ENCODE data around the gene ATP9A. TPM values are rescaled to one million over a fixed set of nuclear protein-coding genes. Genes with fewer than 3 reads are reported as not detected.

ATP9A gene
- polyA plus RNA-seq, 1 of the 3 experiments (the other 2 are of a cell fraction) = 11.0 TPM

DNA sequence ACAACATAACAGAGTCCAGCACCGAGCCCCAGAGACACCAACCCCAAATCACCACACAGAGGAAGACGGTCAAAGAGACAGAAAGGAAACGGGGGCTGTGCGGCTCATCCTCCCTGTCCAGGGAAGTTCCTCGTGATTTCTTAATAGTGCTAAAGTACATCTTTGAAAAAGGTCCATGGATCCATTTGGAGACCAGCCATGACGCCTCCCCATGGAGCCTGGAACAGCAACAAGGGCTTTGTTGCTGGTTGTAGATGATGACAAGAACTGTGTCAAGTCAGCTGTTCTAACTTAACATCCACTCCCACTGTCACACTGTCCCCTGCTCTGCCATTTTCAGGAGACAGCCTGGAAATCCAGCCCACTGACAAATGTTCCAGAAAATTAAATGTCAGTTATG lies 99.7 kb downstream of the ATP9A start:
- H3K4me2 ChIP-seq = no peak overlapping the region
- no peaks in the 10 kb centered on the region for H4K20me1 ChIP-seq (ENCODE audit: insufficient read depth)
- TF ChIP-seq, protein P1, sequence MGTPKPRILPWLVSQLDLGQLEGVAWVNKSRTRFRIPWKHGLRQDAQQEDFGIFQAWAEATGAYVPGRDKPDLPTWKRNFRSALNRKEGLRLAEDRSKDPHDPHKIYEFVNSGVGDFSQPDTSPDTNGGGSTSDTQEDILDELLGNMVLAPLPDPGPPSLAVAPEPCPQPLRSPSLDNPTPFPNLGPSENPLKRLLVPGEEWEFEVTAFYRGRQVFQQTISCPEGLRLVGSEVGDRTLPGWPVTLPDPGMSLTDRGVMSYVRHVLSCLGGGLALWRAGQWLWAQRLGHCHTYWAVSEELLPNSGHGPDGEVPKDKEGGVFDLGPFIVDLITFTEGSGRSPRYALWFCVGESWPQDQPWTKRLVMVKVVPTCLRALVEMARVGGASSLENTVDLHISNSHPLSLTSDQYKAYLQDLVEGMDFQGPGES (IDR thresholded peaks at IDR 0.05; ENCODE audit: low read depth, low read length) = no peak
- TF ChIP-seq CHD2 (IDR thresholded peaks at IDR 0.05; ENCODE audit: low read length, partially characterized antibody) = no peak
- no peak for TF ChIP-seq EZH2phosphoT487 (IDR thresholded peaks at IDR 0.05; ENCODE audit: borderline replicate concordance, low read depth)
- no peak for TF ChIP-seq RAD21 (IDR thresholded peaks at IDR 0.05; ENCODE audit: low read length)
- no peaks in the 10 kb centered on the region for H3K9me2 ChIP-seq
- WGBS (ENCODE audit: low lambda C conversion rate) = 91% methylated on average over 6 of the region's 6 CpGs
- CTCF ChIA-PET = no interaction called here
- H3K79me2 ChIP-seq (ENCODE audit: insufficient read depth) = no peaks in the 10 kb centered on the region
- H3K4me3 ChIP-seq (ENCODE audit: low read depth in 2 of 2, low read length in 1 of 2) = no peak overlapping the region
- DNase-seq = no peak
- no peak overlapping the region for H2AFZ ChIP-seq (ENCODE audit: low read depth)
- H3F3A ChIP-seq (replicated peaks; ENCODE audit: insufficient read depth) = no peaks in the 10 kb centered on the region
- no peaks in the 10 kb centered on the region for H3K9me3 ChIP-seq
- no peak overlapping the region for H3K27ac ChIP-seq (ENCODE audit: low read depth in 2 of 2, low read length in 1 of 2)
- no peaks in the 10 kb centered on the region for H3K27me3 ChIP-seq (ENCODE audit: insufficient read depth)
- H3K36me3 ChIP-seq (replicated peaks in 1 of 2; ENCODE audit: control insufficient read depth in 1 of 2, insufficient read depth in 2 of 2, low read length in 1 of 2) = peaks cover 12 to 14% of the 10 kb centered on the region in 2 experiments
- POLR2A ChIA-PET = no interaction called here
- H3K4me1 ChIP-seq (ENCODE audit: control insufficient read depth in 1 of 2, insufficient read depth in 2 of 2, low read depth in 1 of 2, low read length in 1 of 2) = no peaks in the 10 kb centered on the region
- no peak overlapping the region for H3K9ac ChIP-seq

DNA sequence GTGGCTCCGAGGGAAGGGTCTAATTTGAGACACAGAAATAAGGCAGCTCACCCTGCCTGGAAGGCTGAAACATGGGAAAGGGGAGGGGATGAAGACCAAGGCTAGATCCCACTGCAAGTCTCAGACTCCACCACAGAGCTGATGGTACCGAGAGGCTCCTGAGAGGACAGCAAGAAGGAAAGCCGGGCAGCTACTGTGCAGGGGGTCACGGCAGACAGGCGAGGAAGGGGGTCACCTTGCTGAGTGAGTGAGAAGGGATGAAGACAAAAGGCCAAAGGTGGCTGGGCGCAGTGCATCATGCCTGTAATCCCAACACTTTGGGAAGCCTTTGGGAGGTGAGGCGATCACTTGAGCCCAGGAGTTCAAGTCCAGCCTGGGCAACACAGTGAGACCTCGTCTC lies 100.7 kb downstream of the ATP9A start:
- no peak overlapping the region for H2AFZ ChIP-seq (ENCODE audit: low read depth)
- ChIA-PET CTCF (interaction anchor here (0.9 to 1.1 kb wide), 2 partner anchors 14 to 133 kb away, joined by 3 to 4 read pairs; no protein-coding TSS in a partner anchor), POLR2A (interaction anchor here (0.8 kb wide), 1 partner anchor 10 kb away, joined by 3 read pairs; no protein-coding TSS in a partner anchor)
- DNase-seq = no peak
- H3K36me3 ChIP-seq (replicated peaks in 1 of 2; ENCODE audit: control insufficient read depth in 1 of 2, insufficient read depth in 2 of 2, low read length in 1 of 2) = peaks cover 9 to 14% of the 10 kb centered on the region in 2 experiments
- no peak overlapping the region for H3K4me2 ChIP-seq
- TF ChIP-seq, protein P2, sequence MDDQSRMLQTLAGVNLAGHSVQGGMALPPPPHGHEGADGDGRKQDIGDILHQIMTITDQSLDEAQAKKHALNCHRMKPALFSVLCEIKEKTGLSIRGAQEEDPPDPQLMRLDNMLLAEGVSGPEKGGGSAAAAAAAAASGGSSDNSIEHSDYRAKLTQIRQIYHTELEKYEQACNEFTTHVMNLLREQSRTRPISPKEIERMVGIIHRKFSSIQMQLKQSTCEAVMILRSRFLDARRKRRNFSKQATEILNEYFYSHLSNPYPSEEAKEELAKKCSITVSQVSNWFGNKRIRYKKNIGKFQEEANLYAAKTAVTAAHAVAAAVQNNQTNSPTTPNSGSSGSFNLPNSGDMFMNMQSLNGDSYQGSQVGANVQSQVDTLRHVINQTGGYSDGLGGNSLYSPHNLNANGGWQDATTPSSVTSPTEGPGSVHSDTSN (IDR thresholded peaks at IDR 0.05) = no peak
- TF ChIP-seq GATA2 (CRISPR knock-in tag; IDR thresholded peaks at IDR 0.05) (no peak), SIN3A (IDR thresholded peaks at IDR 0.05; ENCODE audit: borderline replicate concordance, low read depth, low read length) (no peak), ELF1 (IDR thresholded peaks at IDR 0.05) (no peak), EZH2phosphoT487 (IDR thresholded peaks at IDR 0.05; ENCODE audit: borderline replicate concordance, low read depth) (no peak), RXRA (IDR thresholded peaks at IDR 0.05; ENCODE audit: borderline replicate concordance, low read depth) (no peak), RFX5 (IDR thresholded peaks at IDR 0.05; ENCODE audit: low read length) (no peak), TCF12 (IDR thresholded peaks at IDR 0.05) (no peak), FOSL2 (IDR thresholded peaks at IDR 0.05; ENCODE audit: borderline replicate concordance, low read depth) (no peak)
- TF ChIP-seq, protein P3, sequence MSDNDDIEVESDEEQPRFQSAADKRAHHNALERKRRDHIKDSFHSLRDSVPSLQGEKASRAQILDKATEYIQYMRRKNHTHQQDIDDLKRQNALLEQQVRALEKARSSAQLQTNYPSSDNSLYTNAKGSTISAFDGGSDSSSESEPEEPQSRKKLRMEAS (IDR thresholded peaks at IDR 0.05; ENCODE audit: low read depth) = no peak
- TF ChIP-seq, protein P4, sequence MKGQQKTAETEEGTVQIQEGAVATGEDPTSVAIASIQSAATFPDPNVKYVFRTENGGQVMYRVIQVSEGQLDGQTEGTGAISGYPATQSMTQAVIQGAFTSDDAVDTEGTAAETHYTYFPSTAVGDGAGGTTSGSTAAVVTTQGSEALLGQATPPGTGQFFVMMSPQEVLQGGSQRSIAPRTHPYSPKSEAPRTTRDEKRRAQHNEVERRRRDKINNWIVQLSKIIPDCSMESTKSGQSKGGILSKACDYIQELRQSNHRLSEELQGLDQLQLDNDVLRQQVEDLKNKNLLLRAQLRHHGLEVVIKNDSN (IDR thresholded peaks at IDR 0.05; ENCODE audit: borderline replicate concordance, low read depth) = no peak
- H3K9ac ChIP-seq = no peak overlapping the region
- no peaks in the 10 kb centered on the region for H3K9me3 ChIP-seq
- H3K4me1 ChIP-seq (ENCODE audit: control insufficient read depth in 1 of 2, insufficient read depth in 2 of 2, low read depth in 1 of 2, low read length in 1 of 2) = no peaks in the 10 kb centered on the region
- H3K79me2 ChIP-seq (ENCODE audit: insufficient read depth) = no peaks in the 10 kb centered on the region
- H3F3A ChIP-seq (replicated peaks; ENCODE audit: insufficient read depth) = no peaks in the 10 kb centered on the region
- 88% methylated on average over 8 of the region's 8 CpGs for WGBS (ENCODE audit: low lambda C conversion rate)
- no peak overlapping the region for H3K4me3 ChIP-seq (ENCODE audit: low read depth in 2 of 2, low read length in 1 of 2)
- H3K27ac ChIP-seq (ENCODE audit: low read depth in 2 of 2, low read length in 1 of 2) = no peak overlapping the region
- H3K27me3 ChIP-seq (ENCODE audit: insufficient read depth) = no peaks in the 10 kb centered on the region
- no peaks in the 10 kb centered on the region for H4K20me1 ChIP-seq (ENCODE audit: insufficient read depth)
- H3K9me2 ChIP-seq = no peaks in the 10 kb centered on the region
